Embryonic facial prominence (tissue), 1 donor: ENCODE measurements around the gene PARP14.
"Not testable (repeated sequence)": the region's sequence is repeated elsewhere in the genome, so short reads cannot be mapped to it uniquely, and the experiment has no call there.

ENCODE experiments used
- DNase-seq: peaks from one replicate; pipeline ENCODE4 v3.0.0-alpha.2; 2016; ENCODE audit errors: extremely low spot score

The PARP14 gene

DNA sequence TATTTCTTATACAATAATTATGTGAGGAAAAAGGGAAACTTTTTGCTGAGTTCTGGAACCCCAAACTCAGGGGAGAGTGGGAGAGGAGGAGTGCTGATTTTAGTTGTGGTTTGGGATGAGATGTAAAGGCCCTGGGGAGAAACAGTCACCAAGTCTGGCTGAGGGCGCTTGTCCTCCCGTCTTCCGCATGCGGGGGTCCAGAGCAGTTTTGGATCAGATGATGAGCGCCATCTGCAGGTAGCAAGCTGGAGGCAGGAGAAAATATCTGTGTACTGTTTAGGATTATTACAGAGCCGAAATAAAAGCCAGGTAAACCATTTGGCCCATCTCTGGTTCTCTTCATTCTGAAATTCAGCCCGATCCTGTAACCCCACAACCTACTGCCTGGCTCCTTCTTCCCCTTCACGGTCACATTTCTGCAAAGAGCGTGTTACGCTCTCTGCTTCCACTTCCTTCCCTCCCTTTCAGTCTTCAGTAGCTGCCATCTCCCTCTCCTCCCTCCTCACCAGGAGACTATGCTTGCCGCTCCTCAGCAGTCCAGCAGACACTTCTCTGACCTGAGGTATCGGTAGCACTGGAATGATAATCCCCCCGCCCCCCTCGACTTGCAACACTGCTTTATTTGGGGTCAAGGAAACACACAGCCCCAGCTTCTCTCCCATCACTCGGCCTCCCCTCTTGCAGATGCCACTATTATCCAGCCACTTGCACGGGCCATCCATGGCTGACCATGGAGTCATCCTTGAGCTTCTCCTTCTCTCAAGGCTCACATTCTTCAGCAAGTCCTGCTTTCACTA, 1.4 kb upstream of the PARP14 start:
- peak; percentile 37 for DNase-seq

DNA sequence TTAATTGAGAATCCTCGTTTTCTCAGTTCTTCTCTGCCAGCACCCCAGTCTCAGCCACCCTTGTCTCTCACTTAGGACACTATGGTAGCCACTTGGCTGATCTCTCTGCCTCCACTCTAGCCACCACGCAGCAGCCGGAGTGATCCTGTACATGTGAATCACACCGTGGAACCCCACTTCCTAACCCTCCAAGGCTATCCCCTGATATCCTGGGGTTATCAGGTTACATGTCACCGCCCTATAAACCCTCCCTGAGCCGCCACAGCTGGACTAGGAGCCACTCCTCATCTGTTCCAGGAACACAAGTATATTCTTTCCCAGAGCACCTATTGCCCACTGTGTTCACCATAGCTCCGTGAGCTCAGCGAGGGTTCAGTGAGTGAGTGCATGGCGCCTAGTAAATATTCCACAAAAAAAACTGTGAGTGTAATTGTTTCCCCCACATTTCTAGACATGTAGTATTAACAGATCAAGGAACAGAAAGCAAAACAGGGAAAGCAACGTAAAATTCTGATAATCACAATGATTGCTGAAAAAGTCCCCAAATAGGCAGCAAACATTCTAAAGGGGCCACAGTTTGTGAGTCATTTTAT, 661 bp upstream of the PARP14 start:
- DNase-seq: no peak

DNA sequence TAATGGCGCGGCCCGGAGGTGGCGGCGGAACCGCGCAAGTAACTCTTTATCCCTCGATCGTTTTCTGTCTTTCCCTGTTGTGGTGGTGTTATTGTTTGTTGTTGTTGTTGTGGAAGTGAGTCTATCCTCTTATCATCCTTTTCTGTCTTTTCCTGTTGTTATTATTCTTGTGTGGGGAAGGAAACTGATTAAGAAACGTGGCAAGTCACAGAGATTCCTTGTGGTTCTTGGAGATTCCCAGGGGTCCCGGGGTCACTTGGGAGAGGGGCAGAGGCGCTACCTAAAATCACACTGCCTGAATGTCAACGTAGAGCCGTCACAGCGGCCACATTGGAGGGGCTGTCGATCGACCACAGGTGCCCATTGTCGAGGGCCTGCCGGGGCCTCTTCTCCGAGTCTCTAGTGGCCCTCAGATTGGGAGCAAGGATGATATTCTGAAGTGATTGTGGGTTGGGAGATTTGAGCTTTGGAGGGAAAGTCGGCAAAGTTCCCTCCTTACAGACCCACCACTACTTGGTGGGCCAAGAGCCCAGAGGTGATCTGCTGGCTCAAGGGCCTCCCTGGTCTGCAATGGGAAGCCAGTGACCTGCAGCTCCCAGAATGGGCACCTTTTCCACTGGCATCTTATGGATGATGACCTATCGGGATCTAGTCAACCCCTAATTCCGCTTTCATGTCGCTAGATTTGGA, 790 bp downstream of the PARP14 start:
- DNase-seq: no peak

DNA sequence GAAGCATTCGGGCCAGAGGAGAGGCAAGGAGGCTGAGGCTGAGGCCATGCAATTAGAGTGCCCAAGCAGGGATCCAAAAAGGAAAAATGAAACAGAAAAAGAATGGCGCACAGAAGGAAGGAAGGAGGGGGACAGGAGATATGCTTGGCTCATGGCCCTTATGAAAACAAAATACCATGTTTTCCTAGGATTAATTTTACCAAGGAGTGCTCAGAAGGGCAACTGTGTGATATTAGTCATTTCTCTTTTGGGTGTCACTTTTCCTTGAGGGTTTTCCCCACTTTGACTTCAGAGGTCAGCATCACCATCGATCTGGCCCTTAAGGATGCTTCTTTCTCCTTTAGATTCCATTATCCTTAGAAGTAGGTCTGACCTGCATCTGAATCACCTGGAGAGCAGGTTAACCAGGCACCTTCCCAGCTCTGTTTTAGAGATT, 1.4 kb downstream of the PARP14 start:
- DNase-seq: no peak

DNA sequence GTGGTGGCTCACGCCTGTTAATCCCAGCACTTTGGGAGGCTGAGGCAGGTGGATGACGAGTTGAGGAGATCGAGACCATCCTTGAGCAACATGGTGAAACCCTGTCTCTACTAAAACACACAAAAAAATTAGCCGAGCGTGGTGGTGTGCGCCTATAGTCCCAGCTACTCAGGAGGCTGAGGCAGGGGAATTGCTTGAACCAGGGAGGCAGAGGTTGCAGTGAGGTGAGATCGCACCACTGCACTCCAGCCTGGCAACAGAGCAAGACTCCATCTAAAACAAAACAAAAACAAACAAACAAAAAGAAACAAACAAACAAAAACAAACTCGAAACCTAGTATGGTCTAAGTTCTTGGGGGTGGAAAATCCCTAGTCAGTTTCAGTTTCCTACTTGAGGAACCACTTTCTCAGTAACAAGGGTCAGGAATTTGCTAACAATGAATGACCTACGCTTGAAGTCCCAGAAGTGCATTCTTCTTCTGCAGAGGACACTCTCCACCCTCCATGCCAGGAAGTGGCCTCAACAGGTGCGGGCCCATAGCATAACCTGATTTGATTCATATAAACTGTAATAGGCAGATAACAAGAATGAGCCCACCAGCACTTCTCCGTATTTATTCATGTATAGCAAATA, 2.3 kb downstream of the PARP14 start:
- DNase-seq: not testable (repeated sequence)

DNA sequence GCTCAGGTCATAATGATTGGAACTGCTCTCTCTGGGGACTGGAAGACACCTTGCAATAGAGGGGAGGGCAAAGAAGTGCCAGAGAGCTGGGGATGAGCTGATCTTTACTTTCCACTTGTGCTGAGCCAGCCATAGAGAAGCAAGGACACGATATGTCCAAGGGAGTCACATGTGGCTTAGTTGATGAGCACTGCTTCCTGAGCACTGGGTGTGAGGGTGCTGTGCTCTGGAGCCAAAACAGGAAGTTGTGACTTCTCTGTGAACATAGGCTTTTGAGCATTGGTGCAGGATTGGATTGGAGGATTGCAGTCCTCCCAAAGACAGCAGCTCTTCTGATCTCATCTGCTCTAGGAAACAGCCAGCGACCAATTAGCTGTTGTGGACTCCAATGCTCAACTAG, 6.7 kb downstream of the PARP14 start:
- no peak for DNase-seq

DNA sequence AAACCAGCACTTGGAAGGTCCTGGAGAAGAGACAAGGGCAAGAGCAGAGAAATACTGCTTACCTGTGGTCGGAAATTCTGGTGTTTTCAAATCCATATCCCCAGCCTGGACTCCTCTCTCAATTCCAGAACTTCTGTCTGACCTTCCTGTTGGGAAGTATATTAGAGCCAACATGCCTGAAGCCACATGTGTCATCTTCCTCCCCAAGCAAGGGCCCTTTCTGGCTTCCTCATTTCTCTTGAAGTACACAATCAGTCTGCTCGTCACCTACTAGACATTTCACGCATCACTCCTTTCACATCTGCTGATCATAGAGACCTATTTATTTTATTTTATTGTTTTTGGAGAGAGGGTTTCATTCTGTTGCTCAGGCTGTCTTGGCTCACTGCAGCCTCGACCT, 8.4 kb downstream of the PARP14 start:
- no peak for DNase-seq

DNA sequence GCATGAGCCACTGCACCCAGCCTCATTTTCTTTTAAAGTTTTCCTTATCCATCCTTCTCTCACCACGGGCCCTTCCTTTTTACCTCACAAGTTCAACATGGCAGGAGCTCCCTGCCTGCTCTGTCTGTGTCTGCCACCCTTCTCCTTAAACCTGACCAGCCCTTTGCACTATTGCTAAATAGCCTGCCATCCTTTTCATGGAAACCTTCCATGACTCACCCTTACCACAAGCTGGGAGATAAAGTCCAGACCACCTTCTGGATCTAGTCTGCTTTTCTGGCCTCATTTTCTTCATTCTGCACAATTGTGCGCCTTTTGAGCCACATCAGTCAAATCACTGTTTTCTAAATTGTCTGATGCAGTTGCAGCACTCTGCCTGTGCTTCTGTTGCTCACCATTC, 8.9 kb downstream of the PARP14 start:
- no peak for DNase-seq

DNA sequence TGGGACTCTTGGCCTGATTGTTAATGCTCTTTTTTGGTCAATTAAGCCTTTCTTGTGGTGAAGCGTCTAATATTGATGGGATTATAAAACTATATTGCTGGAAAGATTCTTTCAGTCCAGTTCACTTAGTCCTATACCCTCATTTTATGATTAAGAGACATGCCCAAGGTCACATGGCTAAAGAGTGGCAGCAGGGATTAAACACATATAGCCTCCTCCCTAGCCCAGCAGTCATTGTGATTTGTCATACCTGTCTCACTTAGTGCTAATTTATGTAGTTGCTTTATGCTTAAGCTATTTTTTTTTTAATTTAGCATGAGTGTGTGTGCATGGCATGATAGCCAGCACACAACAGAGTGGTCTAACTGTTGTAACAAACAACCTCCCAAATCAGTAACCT, 9.5 kb downstream of the PARP14 start:
- DNase-seq: no peak

DNA sequence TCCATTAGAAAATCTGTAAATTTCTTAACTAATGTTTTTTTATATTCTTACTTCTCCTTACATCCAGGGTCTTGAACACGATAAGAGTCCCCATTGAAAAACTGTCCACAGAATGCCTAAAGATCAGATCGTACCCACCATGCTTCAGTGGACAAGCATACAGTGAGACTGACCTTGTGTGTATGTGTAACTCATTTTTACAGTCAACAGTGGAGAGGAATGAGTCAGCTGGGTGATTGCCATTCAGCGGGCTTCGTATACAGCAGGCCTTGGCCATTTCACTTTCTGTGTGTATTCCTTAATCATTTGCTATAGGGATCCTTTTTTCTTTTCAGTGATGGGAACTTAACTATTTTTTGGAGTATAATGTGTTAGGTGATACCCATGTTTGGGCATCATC, 10.6 kb downstream of the PARP14 start:
- DNase-seq: no peak

DNA sequence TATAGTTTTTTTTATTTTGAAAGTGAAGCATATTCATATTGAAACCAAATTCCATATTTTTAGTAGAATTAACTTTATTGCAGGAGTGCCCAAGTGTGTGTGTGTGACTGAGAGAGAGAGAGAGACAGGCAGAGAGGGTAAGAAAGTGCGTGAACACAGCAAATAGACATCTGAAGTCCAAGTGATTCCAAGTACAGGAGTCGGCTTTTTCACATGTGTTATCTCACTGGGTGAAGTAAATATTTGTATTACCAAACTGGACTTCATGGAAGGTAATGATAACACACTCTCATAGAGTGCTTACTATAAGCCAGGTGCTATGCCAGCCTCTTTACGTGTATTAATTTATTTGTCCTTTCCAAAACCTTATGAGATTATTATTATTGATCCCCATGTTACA, 12.0 kb downstream of the PARP14 start:
- no peak for DNase-seq

DNA sequence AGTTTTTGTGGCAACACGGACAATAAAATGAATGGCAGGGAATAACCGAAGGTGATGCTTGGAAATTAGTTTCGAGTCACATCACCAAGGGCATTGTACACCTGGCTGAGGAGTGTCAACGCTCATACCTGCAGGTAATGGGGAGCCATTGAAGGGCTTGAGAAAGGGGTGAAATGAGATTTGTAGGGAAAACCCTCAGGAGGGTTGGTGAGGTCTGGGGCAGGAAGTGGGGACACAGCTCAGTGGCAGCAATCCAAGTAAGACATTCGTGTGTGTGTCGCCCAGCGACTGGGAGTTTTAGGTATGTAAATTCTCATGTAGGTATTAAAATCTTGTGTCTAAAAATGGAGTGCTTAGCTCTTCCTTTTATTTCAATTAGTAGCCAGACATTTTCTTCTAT, 14.3 kb downstream of the PARP14 start:
- no peak for DNase-seq

DNA sequence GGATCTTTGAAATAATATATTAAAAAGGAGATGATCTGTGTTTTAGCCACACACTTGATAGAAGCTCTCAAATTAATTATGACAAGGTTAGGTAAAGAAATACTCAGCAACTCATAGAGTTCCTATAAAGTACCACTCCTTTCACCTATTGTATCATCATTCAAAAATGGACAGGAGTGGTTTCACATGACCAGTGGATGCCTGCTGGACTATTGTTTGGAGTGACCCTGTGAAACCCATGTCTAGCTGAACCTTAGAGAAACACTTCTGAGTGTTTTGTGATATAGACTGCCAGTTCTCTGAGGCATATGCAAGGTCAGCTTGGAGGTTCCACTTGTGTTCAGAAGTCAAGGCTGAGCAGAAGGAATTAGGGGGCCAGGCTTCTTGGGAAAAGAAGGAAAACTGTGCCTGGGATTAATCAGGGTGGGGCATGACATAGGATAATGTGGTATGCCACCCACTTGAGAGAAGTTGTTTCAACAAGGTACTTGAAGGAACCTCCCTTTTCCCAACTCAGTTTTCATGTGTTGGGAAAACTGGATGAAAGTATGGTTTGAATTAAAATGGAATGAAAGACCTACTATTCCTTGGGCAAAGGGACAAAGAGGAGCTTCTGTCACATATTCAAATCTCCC, 15.4 kb downstream of the PARP14 start:
- no peak for DNase-seq

DNA sequence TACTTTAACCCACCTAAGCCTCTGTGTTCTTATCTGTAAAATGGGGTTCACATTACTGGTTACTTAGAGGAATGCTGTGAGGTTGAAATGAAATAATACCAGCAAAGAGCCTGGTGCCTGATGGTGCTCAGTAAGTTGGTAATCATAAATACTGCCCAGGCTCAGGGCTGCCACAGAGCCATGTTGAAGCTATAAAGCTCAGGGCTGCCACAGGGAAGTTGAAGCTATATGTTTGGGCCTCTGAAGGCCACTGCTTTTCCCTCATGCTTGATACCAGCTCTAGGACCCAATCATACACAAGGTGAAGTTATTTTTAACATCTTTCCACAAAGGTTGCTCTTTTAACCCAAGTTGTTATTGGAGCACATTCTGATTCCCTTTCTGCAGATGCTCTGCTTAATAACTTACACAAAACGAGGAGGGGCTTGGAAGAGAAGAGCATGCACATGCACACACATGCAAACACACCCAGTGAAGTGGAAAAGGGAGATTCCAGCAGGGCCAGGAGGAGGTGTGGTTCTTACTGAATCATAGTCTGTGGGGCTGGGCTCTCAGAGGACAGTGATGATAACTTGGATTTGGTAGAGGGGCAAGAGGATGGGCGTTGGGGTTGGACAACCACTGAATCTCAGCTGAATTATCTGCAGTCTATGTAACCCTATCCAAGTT, 17.4 kb downstream of the PARP14 start:
- DNase-seq: no peak

DNA sequence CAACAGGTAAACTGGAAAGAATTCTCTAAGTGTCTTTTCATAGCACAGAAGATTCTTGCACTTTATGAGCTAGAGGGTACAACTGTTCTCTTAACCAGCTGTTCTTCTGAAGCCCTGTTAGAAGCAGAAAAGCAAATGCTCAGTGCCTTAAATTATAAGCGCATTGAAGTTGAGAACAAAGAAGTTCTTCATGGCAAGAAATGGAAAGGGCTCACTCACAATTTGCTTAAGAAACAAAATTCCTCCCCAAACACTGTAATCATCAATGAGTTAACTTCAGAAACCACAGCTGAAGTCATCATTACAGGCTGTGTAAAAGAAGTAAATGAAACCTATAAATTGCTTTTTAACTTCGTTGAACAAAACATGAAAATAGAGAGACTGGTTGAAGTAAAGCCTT, 19.6 kb downstream of the PARP14 start:
- DNase-seq: no peak

DNA sequence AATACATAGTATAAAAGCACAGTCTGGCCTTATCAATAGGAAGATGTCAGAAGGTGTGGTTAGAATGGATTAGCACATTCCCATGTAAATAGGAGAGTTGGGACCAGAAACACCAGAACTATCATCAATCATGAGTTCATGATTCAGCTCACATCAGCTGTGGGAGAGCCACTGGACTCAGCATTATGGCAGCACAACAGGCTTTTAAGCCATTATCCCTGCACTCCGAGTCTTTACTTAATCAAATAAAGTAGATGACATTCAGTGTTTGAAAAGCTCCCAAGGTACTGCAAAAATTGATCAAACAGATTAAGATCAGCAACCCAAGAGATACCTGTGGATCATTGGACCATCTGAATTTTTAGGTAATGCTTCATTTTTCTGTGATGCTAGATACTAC, 24.7 kb downstream of the PARP14 start:
- DNase-seq: no peak

DNA sequence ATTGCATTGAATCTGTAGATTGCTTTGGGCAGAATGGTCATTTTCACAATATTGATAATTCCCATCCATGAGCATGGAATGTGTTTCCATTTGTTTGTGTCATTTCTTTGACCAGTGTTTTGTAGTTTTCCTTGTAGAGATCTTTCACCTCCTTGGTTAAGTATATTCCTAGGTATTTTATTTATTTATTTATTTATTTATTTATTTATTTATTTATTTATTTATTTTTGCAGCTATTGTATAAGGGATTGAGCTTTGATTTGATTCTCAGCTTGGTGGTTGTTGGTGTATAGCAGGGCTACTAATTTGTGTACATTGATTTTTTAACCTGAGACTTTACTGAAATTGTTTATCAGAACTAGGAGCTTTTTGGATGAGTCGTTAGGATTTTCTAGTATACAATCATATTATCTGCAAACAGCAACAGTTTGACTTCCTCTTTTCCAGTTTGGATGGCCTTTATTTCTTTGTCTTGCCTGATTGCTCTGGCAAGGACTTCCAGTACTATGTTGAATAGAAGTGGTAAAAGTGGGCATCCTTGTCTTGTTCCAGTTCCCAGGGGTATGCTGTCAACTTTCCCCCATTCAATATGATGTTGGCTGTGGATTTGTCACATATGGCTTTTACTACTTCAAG, 30.1 kb downstream of the PARP14 start:
- not testable (repeated sequence) for DNase-seq

DNA sequence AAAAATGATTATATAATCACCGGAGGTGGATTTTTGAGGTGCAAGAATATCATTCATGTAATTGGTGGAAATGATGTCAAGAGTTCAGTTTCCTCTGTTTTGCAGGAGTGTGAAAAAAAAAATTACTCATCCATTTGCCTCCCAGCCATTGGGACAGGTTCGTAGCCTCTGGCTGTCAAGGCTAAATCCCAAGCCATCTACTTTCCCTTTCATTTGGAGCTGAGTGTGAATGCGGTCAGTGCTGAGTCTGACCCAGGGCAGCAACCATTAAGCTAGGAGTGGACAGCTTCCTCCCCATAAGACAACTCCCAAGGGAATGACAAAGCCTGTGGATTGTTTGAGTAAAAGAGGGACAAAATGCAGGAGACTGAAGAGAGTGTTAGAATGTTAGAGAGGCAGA, 33.6 kb downstream of the PARP14 start:
- DNase-seq: no peak

DNA sequence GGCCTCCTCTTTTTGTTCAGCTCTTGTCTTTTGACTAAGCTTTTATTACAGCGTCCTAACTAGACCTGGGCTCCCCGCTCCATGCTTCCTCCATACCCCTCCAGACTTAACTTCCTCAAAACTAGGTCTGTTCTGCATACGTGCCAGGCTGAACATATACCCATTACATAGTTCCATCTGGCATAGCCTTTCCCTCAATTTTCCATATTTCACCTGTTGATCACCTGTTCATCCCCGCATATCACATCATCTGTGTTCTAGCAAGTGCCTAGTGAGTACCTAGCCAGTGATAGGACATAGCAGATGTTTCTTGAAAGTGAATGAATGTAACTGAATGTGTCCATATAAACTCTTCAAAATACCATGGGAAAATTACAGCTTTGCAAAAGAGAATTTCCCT, 36.0 kb downstream of the PARP14 start:
- no peak for DNase-seq

DNA sequence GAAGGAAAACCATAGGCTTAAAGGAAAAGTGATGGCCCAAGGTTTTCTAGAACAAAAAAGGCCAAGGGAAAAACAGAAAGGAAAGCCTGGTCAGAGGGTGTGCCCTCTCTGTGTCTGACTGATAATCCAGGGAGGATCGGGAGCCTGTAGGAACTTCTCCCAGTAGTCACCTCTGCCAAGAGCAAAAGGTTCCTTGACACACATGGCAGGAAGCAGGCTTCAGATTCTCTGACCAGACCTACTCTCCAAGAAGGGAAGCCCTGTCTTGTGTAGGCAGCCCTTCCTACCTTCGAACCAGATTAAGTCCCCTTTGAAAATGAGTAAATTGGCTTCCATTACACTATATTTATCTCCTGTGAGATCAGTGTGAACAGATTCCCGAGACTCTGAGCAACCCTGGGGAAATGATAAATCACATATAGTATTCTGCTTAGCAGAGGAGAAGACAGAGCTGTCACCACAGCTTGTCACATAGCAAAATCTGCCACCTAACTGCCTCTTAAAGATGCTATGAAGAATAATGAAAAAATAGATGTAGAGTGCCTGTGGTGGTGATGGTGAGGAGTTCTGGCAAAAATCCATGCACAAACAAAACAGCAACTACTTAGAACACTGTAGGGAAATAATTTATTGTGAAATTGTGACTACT, 38.8 kb downstream of the PARP14 start:
- DNase-seq: no peak

DNA sequence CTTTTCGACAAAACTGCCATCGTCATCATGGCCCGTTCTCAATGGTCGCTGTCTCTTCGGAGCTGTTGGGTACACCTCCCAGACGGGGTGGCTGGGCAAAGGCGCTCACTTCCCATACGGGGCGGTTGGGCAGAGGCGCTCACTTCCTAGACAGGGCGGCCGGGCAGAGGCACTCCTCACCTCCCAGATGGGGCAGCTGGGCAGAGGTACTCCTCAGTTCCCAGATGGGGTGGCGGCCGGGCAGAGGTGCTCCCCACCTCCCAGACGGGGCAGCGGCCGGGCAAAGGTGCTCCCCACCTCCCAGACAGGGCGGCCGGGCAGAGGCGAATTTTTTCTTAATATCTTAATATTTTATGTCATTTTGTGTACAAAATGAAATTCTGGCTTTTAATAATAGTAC, 44.5 kb downstream of the PARP14 start:
- no peak for DNase-seq
